HFF-Myc (cell line): ENCODE measurements around the gene DNAJC8.

Experiments used
- DNase-seq: peaks from one replicate; pipeline ENCODE4 v3.0.0-alpha.2; 2011; ENCODE audit warnings: low read depth; ENCODE audit errors: extremely low read depth
- H3K4me3 ChIP-seq: replicated peaks from 2 replicates; pipeline ENCODE4 v1.5.1; 2011; ENCODE audit warnings: low read depth, mild to moderate bottlenecking, control low read depth, low read length
- CTCF ChIP-seq: IDR thresholded peaks from 2 replicates; pipeline ENCODE4 v1.5.1; 2012; ENCODE audit warnings: mild to moderate bottlenecking, low read depth, low read length, control low read depth; ENCODE audit errors: missing control alignments

DNAJC8 gene

GRCh38 chr1:28243685-28244311, 11.0 kb upstream of the DNAJC8 start:
- TF ChIP-seq CTCF = no peak
- DNase-seq = no peak
- no peak overlapping the region for H3K4me3 ChIP-seq

- DNase-seq = no peak
- no peak for TF ChIP-seq CTCF
Observed at GRCh38 chr1:28241638-28242241, 8.9 kb upstream of the DNAJC8 start.

GRCh38 chr1:28240024-28240423, 7.2 kb upstream of the DNAJC8 start:
- TF ChIP-seq CTCF = no peak
- no peak overlapping the region for H3K4me3 ChIP-seq
- DNase-seq = no peak

More at GRCh38 chr1:28241638-28242241, 8.9 kb upstream of the DNAJC8 start:
- no peak overlapping the region for H3K4me3 ChIP-seq

- H3K4me3 ChIP-seq = no peak overlapping the region
- DNase-seq = no peak
Observed at GRCh38 chr1:28239004-28239403, 6.2 kb upstream of the DNAJC8 start.

GRCh38 chr1:28236656-28237322, 4.0 kb upstream of the DNAJC8 start:
- H3K4me3 ChIP-seq = peak overlapping the region; percentile 78
- TF ChIP-seq CTCF = no peak
- DNase-seq = no peak

More at GRCh38 chr1:28239004-28239403, 6.2 kb upstream of the DNAJC8 start:
- TF ChIP-seq CTCF = no peak

- peak within 1 kb of the TSS; percentile 78 for H3K4me3 ChIP-seq
- TF ChIP-seq CTCF = no peak
- DNase-seq = peak; percentile 93
Observed at GRCh38 chr1:28235755-28236655, 3.2 kb upstream of the DNAJC8 start, which contains the start of gene ATP5IF1. Gene ATP5IF1 (plus strand): TSS chr1:28236124. CDS start chr1:28236184, 60 bp downstream.
